SU-DHL-6 (cell line): ENCODE results near the gene KRT82.

Source experiments
- H2AFZ ChIP-seq: fragments of 200-600 bp; sonication (generic); 2 replicates; pipeline ENCODE4 v1.6.1; 2014; ENCODE audit warnings: low read depth, mild to moderate bottlenecking, moderate library complexity, mixed read lengths, antibody characterized with exemption, low read length; ENCODE audit not compliant: severe bottlenecking
- H3F3A ChIP-seq: fragments of 200-600 bp; shearing (Covaris generic); 2 replicates; pipeline ENCODE4 v1.6.0; 2016; ENCODE audit warnings: antibody characterized with exemption, mild to moderate bottlenecking; ENCODE audit not compliant: insufficient read depth
- H3K27ac ChIP-seq: fragments of 200-600 bp; sonication (generic); 2 replicates; pipeline ENCODE4 v1.5.1; 2016; ENCODE audit warnings: low read depth, mild to moderate bottlenecking, low read length, moderate library complexity, mixed read lengths
- H3K27me3 ChIP-seq: fragments of 200-600 bp; sonication (generic), shearing (Covaris generic); 2 replicates; pipeline ENCODE4 v1.6.0; 2014; ENCODE audit warnings: mild to moderate bottlenecking, low read length
- H3K36me3 ChIP-seq: fragments of 200-600 bp; sonication (generic); 2 replicates; pipeline ENCODE4 v1.6.1; 2014; ENCODE audit warnings: mild to moderate bottlenecking, low read length, mixed read lengths
- H3K4me2 ChIP-seq: fragments of 300-600, 200-600 bp; shearing (Covaris generic), sonication (generic); 2 replicates; pipeline ENCODE4 v1.6.0; 2014; ENCODE audit warnings: low read length, low read depth, mild to moderate bottlenecking; ENCODE audit not compliant: poor library complexity, severe bottlenecking
- H3K4me3 ChIP-seq: fragments of 200-600 bp; sonication (generic); 2 replicates; pipeline ENCODE4 v1.5.1; 2014; ENCODE audit warnings: antibody characterized with exemption, low read length, mild to moderate bottlenecking, mixed read lengths; ENCODE audit not compliant: insufficient read depth, poor library complexity, severe bottlenecking
- H3K79me2 ChIP-seq: fragments of 200-600 bp; sonication (generic); 2 replicates; pipeline ENCODE4 v1.6.1; 2014; ENCODE audit warnings: mild to moderate bottlenecking, low read length, moderate library complexity; ENCODE audit not compliant: insufficient read depth
- H3K9ac ChIP-seq: fragments of 200-600 bp; sonication (generic); 2 replicates; pipeline ENCODE4 v1.7.0; 2014; ENCODE audit warnings: mild to moderate bottlenecking, low read length
- H3K9me2 ChIP-seq: fragments of 200-600 bp; sonication (generic); replicated peaks from 2 replicates; pipeline ENCODE4 v1.6.1; 2014; ENCODE audit warnings: low read length; ENCODE audit not compliant: insufficient read depth
- H3K9me3 ChIP-seq: fragments of 200-600 bp; sonication (generic); 2 replicates; pipeline ENCODE4 v1.6.1; 2014; ENCODE audit warnings: low read length, mixed read lengths; ENCODE audit not compliant: insufficient read depth
- H4K20me1 ChIP-seq: fragments of 200-600 bp; sonication (generic); 2 replicates; pipeline ENCODE4 v1.6.1; 2014; ENCODE audit warnings: low read depth, mild to moderate bottlenecking, antibody characterized with exemption, low read length, moderate library complexity, mixed read lengths
- CTCF ChIP-seq: fragments of 200-600 bp; sonication (generic); IDR thresholded peaks from one replicate; pipeline ENCODE4 v1.5.1; 2017; ENCODE audit warnings: antibody characterized with exemption, mild to moderate bottlenecking, low read length, moderate library complexity; ENCODE audit not compliant: insufficient read depth, poor library complexity, severe bottlenecking
- EZH2phosphoT487 ChIP-seq: fragments of 200-600 bp; sonication (generic), shearing (Covaris generic); conservative IDR thresholded peaks from 2 replicates; pipeline ENCODE4 v1.6.1; 2018; ENCODE audit warnings: mild to moderate bottlenecking, antibody characterized with exemption, low read length, moderate library complexity, mixed read lengths

The KRT82 gene

DNA sequence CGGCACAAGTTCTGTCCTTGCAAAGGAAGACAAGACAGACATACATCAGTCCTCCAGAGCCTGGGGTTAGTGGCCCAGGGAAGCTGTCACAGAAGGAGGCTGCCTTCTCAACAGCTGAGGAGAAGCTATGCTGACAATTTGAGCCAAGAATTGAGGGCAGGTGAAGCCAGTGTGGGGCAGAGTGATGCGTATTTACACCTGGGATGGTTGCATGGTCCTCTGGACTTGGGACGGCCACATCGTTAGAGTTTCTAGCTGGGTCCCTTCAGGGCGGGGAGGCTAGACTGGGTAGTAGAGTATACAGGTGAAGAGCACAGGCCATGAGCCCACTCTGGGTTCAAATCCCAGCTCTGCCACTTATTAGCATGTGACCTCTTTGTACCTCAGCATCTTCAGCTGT, 55.3 kb downstream of the KRT82 start:
- Histone ChIP-seq H3K9ac (no peak overlapping the region), H2AFZ (no peak overlapping the region), H3K27me3 (no peaks in the 10 kb centered on the region), H3K27ac (no peak overlapping the region), H4K20me1 (no peaks in the 10 kb centered on the region), H3K4me2 (no peak overlapping the region), H3K9me3 (no peaks in the 10 kb centered on the region), H3F3A (no peaks in the 10 kb centered on the region), H3K4me3 (no peak overlapping the region), H3K9me2 (no peaks in the 10 kb centered on the region), H3K36me3 (no peaks in the 10 kb centered on the region), H3K79me2 (no peaks in the 10 kb centered on the region)
- no peak for TF ChIP-seq EZH2phosphoT487
- no peak for TF ChIP-seq CTCF

DNA sequence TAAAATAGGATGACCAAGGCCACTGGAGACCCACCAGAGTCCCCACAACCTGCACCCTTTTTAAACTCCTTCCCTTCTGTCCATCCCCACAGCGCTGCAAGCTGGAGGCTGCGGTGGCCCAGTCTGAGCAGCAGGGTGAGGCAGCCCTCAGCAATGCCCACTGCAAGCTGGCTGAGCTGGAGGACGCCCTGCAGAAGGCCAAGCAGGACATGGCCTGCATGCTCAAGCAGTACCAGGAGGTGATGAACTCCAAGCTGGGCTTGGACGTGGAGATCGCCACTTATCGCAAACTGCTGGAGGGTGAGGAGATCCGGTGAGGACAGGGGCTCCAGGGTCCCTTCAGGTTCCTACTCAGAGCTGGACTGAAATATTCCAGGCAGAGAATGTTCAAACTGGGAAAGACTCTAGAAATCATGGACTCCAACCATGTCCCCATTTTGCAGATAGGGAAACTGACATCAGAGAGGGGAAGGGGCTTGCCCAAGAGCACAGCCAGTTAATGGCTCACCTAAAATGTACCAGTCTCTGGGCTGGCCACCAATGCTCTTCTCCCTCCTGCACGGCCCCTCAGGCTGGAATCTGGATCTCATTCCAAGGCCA, 56.0 kb downstream of the KRT82 start:
- Histone ChIP-seq H3K27ac (no peak overlapping the region), H3K79me2 (no peaks in the 10 kb centered on the region), H3K9me3 (no peaks in the 10 kb centered on the region)

GRCh38 chr12:52349196-52349595, 56.9 kb downstream of the KRT82 start:
- Histone ChIP-seq H3K4me3 (no peak overlapping the region), H3K9me2 (no peaks in the 10 kb centered on the region), H3K4me2 (no peak overlapping the region), H3K79me2 (no peaks in the 10 kb centered on the region), H3K27me3 (no peaks in the 10 kb centered on the region), H4K20me1 (no peaks in the 10 kb centered on the region), H3K9me3 (no peaks in the 10 kb centered on the region), H3K9ac (no peak overlapping the region), H2AFZ (no peak overlapping the region), H3K27ac (no peak overlapping the region), H3K36me3 (no peaks in the 10 kb centered on the region), H3F3A (no peaks in the 10 kb centered on the region)
- TF ChIP-seq CTCF (no peak), EZH2phosphoT487 (no peak)

More for the DNA sequence above, 56.0 kb downstream of the KRT82 start:
- H3K4me2 ChIP-seq = no peak overlapping the region
- no peak overlapping the region for H3K4me3 ChIP-seq
- H3F3A ChIP-seq = no peaks in the 10 kb centered on the region
- H3K9ac ChIP-seq = no peak overlapping the region
- no peak overlapping the region for H2AFZ ChIP-seq
- H3K36me3 ChIP-seq = no peaks in the 10 kb centered on the region
- no peaks in the 10 kb centered on the region for H3K27me3 ChIP-seq
- no peaks in the 10 kb centered on the region for H3K9me2 ChIP-seq
- no peaks in the 10 kb centered on the region for H4K20me1 ChIP-seq
- no peak for TF ChIP-seq EZH2phosphoT487
- TF ChIP-seq CTCF = no peak
